HG02840 (cell line): ENCODE data around the gene ARHGAP24.
"Not testable (repeated sequence)": the region's sequence is repeated elsewhere in the genome, so short reads cannot be mapped to it uniquely, and the experiment has no call there.

Source experiments
- ATAC-seq: cut with Tn5 transposase; IDR thresholded peaks from one replicate; pipeline ENCODE4 v1.9.1; 2021; ENCODE audit warnings: mild to moderate bottlenecking, moderate library complexity, moderate number of reproducible peaks; ENCODE audit not compliant: unreplicated experiment, low FRiP score

ARHGAP24 gene

GRCh38 chr4:85514117-85514516 lies 39.2 kb downstream of the ARHGAP24 start:
- no peak for ATAC-seq

- no peak for ATAC-seq
These were observed 39.8 kb downstream of the ARHGAP24 start for GRCh38 chr4:85514783-85515182.

- no peak for ATAC-seq
These were observed 40.8 kb downstream of the ARHGAP24 start for GRCh38 chr4:85515701-85516100.

- ATAC-seq: not testable (repeated sequence)
These were observed 43.6 kb downstream of the ARHGAP24 start for GRCh38 chr4:85518526-85518925.

- no peak for ATAC-seq
These were observed 46.1 kb downstream of the ARHGAP24 start for GRCh38 chr4:85520765-85521749.

- no peak for ATAC-seq
These were observed 47.3 kb downstream of the ARHGAP24 start for GRCh38 chr4:85522277-85522676.

- ATAC-seq: no peak
These were observed 47.9 kb downstream of the ARHGAP24 start for GRCh38 chr4:85522836-85523235.

- ATAC-seq: no peak
These were observed 52.9 kb downstream of the ARHGAP24 start for GRCh38 chr4:85527815-85528214.

GRCh38 chr4:85531560-85532341 lies 56.8 kb downstream of the ARHGAP24 start:
- ATAC-seq: no peak

- ATAC-seq: no peak
These were observed 59.2 kb downstream of the ARHGAP24 start for GRCh38 chr4:85534120-85534519.

- no peak for ATAC-seq
These were observed 68.9 kb downstream of the ARHGAP24 start for GRCh38 chr4:85543832-85544231.

GRCh38 chr4:85544751-85545150 lies 69.8 kb downstream of the ARHGAP24 start:
- no peak for ATAC-seq

GRCh38 chr4:85548116-85548515 lies 73.2 kb downstream of the ARHGAP24 start:
- no peak for ATAC-seq

- no peak for ATAC-seq
These were observed 73.9 kb downstream of the ARHGAP24 start for GRCh38 chr4:85548841-85549240.

GRCh38 chr4:85555206-85555605 lies 80.3 kb downstream of the ARHGAP24 start:
- ATAC-seq: no peak

- no peak for ATAC-seq
These were observed 81.3 kb downstream of the ARHGAP24 start for GRCh38 chr4:85556283-85556682.

- ATAC-seq: peak; percentile 95
These were observed 82.3 kb downstream of the ARHGAP24 start for GRCh38 chr4:85557016-85557901.

GRCh38 chr4:85565761-85566480 lies 91.0 kb downstream of the ARHGAP24 start:
- ATAC-seq: no peak

GRCh38 chr4:85569730-85570299 lies 94.9 kb downstream of the ARHGAP24 start:
- no peak for ATAC-seq
